ENCODE data around the gene ITGA2B.
"Not testable (repeated sequence)": the region's sequence is repeated elsewhere in the genome, so short reads cannot be mapped to it uniquely, and the experiment has no call there.

The ITGA2B gene

DNA sequence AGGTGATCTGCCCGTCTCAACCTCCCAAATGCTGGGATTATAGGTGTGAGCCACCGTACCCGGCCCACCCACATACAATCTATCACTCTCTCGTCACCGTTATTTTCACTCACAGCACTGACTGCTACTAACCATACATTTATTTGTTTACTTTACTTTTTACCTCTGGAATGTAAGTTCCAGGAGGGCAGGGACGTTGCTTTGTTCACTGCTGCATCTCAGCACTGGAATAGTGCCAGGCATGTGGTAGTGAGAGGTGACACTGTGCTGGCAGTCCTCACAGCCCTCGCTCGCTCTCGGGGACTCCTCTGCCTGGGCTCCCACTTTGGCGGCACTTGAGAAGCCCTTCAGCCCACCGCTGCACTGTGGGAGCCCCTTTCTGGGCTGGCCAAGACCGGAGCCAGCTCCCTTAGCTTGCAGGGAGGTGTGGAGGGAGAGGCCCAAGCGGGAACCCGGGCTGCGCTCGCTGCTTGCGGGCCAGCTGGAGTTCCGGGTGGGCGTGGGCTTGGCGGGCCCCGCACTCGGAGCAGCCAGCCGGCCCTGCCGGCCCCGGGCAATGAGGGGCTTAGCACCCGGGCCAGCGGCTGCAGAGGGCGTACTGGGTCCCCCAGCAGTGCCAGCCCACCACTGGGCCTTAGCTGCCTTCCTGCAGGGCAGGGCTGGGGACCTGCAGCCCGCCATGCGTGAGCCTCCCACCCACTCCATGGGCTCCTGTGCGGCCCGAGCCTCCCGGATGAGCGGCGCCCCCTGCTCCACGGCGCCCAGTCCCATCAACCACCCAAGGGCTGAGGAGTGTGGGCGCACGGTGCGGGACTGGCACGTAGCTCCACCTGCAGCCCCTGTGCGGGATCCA, 20.8 kb downstream of the ITGA2B start:
- not testable (repeated sequence) for DNase-seq

GRCh38 chr17:44367231-44367979, 22.0 kb downstream of the ITGA2B start:
- no peak for DNase-seq

DNA sequence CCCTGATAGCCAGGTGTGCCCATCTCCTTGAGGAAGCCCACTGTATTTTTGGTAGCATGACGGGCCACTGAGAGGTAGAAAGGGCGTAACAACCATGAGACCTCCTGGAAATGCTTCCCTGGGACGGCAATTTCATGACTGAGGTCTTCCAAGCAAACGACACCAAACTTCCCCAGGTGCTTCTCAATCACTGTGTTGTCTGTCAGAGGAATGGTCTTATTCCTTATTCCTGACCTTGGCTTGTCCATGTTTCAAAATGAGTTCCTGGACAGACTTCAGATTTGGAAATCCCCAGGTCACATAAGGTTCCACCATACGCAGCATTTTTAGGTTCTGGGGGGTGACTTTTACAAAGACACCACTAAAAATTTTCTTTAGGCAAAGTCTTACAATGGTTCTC, 24.4 kb downstream of the ITGA2B start:
- DNase-seq = not testable (repeated sequence)

GRCh38 chr17:44363613-44364159, 25.8 kb downstream of the ITGA2B start, which contains the start of gene FAM171A2:
Gene FAM171A2 (minus strand): TSS chr17:44363853. CDS start chr17:44363714, 139 bp downstream.
- DNase-seq = peak; percentile 35

- no peak for DNase-seq
Observed at GRCh38 chr17:44362949-44363612, 26.4 kb downstream of the ITGA2B start.

GRCh38 chr17:44362459-44362948, 26.9 kb downstream of the ITGA2B start:
- no peak for DNase-seq

DNA sequence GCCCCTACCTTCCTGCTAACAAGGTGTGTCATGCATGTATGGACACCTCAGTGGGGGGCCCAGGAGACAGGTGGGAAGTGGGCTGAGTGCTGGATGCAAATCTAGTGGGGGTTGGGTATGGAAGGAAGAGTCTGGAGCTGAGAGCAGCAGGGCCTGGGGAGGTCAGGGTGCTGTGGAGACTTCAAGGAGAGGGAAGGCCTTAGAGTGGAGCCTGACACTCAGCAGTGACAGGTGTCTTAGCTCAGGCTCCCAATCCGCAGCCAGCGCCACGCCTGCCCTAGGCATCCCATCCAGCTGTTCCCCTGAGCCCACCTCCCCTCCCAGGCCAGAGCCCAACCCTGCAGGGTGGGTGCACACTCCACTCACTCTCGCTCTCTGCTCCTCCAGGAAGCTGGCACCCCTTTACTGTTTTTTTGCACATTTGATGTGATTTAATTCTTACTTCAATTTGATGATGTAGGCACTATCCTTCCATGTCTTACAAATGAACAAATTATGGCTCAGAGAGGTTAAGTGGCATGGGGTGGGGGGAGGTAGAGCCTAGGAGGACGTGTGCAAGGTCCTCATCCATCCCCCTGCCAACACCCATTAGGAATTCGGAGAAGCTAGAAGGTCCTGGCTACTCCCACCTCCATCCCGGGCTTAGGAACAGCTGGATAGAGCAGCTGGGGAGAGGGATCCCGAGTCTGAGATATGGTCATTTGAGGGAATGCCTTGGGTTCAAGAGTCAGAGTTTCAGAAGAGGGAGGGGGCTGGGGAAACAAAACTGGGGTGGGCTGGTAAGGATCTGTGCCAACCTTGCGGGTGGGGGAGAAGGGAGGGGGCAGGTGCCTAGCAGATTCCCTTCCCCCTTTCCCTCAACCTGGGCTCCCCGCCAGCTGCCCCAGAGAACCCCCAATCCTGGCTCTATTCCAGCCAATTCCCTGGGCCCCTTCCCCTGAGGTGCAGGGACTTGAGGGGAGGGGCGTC, 27.9 kb downstream of the ITGA2B start:
- DNase-seq = no peak

GRCh38 chr17:44360826-44361225, 28.6 kb downstream of the ITGA2B start:
- no peak for DNase-seq

GRCh38 chr17:44360144-44360533, 29.3 kb downstream of the ITGA2B start:
- DNase-seq = no peak

DNA sequence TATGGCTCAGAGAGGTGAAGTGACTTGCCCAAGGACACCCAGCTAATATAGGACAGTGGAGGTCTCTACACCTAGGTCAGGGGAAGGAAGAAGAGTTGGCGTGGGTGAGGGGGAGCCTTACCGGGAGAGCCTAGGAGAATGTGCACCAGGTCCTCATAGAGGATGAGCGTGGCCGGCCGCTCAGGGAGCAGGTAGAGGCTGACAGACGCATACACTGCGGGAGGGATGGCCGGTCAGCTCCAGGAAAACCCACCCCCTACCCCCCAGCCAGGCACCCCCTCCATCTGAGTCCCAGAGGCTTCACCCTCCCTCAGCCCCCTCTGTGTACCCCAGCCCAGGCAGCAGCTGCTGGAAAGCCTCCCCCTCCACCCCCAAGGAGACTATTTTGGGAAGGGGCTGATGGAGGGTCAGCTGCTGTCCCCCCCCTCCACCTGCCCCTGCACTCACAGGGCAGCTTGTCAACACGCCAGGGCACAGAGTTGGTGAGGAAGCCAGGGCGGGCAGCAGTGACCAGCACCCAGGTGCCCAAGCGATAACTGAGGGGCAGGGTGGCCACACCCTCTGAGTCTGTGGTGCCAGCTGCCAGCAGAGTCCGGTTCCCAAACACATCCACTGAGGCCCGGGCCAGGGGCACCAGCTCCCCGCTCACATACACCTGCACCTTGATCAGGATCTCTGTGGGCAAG, 29.8 kb downstream of the ITGA2B start:
- DNase-seq = no peak

GRCh38 chr17:44359006-44359405, 30.4 kb downstream of the ITGA2B start:
- DNase-seq = no peak

DNA sequence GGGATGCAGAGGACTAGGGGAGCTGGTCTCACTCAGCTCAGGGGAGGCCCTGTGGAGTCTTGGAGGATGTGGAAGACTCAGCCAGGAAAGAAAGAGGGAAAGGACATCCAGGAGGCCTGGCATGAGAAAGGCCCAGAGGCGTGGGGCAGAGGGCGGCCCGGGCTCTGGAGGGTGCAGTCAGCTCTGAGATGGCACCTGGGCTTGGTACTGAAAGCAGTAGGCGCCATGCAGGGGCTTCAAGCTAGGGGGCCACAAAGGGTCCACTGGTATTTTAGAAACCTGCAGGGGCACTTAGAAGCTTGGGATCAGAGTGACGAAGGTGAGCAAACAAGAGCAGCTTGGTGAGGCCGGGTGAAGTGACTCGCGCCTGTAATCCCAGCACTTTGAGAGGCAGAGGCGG, 31.4 kb downstream of the ITGA2B start:
- no peak for DNase-seq

GRCh38 chr17:44356241-44356640, 33.2 kb downstream of the ITGA2B start:
- no peak for DNase-seq

DNA sequence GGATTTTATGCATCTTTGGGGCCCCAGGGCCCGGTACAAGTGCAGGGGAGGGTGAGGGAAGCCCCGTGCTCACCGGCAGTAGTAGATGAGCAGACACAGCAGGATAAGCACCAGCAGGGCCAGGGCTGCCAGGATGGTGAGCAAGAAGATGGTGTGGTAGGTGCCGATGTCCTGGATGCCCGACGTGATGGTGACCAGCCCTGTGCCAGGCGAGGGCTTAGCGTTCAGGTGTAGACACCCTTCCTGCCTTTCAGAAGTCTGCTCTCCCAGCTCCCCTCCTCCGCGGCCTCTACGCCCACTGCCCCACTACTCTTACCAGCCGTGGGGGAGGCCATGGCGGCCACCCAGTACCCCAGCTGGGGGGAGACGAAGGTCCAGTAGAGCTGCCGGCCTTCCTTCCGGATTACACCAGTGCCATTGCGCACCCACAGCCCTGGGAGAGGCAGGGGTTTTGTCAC, 33.8 kb downstream of the ITGA2B start:
- DNase-seq = no peak

GRCh38 chr17:44354582-44355561, 34.6 kb downstream of the ITGA2B start:
- DNase-seq = no peak

DNA sequence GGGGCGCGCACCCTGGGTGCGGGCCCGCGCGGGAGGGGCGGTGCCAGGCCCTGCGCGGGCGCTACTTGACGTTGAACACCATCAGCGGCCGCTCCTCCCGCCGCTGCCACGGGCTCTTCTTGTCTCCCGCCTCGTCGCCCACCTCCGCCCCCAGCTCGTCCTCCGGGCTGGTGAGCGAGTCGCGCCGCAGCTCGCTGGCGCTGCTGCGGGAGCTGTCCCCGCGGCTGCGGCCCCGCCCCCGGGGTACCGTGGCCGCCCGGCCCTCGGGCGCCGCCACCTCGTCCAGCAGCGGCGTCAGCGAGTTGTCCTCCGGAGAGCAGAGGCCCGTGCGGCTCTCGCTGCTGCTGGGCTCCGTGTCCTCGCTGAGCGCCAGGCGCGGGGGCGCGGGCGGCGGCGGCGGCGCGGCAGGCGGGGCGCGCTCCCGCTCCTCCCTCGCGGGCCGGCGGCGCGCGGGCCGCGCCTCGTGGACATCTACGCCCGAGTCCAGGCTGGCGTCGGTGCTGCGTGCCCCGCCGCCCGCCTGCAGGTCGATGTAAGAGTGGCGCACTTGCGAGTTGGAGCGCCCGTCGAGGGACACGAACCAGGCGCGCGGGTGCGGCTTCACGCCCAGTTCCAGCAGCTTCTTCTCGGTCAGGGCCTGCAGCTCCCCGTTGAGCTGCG, 35.6 kb downstream of the ITGA2B start:
- no peak for DNase-seq

DNA sequence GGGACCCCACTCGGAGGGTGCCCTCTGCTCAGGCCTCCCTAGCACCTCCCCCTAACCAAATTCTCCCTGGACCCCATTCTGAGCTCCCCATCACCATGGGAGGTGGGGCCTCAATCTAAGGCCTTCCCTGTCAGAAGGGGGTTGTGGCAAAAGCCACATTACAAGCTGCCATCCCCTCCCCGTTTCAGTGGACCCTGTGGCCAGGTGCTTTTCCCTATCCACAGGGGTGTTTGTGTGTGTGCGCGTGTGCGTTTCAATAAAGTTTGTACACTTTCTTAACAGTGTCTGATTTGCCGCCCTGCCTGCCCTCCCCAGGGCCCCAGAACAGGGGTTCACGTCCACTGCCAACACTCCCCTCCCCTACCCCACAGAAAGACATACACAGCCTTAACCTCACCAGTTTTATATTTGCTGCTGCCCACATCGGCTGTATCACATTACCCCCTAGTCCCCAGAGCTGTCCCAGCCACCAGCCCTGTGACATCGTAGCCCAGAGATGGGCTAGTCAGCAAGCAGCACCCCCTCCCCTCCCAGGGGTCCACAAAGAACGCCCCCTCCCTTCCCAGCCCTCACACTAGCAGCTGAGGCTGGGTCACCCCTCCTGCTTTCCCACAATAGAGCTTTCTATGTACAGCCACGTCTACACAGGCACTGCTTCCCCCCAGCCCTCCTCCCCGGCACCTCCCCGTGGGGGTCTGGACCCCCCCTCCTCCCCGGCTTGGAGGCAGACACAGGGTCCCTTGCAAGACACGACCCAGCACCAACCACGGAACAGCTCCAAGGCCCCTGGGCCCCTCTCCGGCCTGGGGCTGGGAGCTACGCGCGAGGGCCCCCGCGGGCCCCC, 36.4 kb downstream of the ITGA2B start:
- DNase-seq = no peak
